ENCODE data around the gene CENPVL2.
"Not testable (repeated sequence)": the region's sequence is repeated elsewhere in the genome, so short reads cannot be mapped to it uniquely, and the experiment has no call there.

The CENPVL2 gene
- 0 reads per million in 9 experiments for total RNA-seq

DNA sequence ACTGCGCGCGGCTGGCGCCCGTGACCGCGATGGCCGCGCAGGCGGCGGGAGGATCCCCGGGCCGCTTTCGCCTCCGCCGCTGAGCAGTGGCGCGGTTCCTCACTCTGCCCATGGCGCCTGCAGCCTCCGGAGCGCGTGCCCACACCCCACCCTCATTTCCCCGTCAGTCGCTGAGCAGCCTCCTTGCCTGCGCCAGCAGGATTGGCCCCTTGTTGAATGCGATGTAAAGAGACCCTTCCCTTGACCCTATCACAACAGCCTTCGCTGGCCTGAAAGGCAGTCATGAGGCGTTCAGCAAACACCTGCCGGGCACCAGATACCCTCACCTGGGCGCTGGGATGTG, at the start of gene CENPVL2:
CENPVL2 (minus strand) TSS at position 112 of the 343 bp plus-strand sequence; CDS start at position 112, 0 bp downstream.
- not testable (repeated sequence) for H3K9me3 Mint-ChIP-seq; H3K4me3 Mint-ChIP-seq; ATAC-seq (replicated peaks); DNase-seq; H3K4me1 Mint-ChIP-seq (ENCODE audit: low read depth in 2 of 2); H3K27me3 Mint-ChIP-seq; H3K27ac Mint-ChIP-seq; H3K36me3 Mint-ChIP-seq (ENCODE audit: insufficient read depth)

- DNase-seq = no peak
- H3K4me1 Mint-ChIP-seq (ENCODE audit: low read depth in 2 of 2) = no peaks in the 10 kb centered on the region
- peaks cover 19 to 26% of the 10 kb centered on the region in 2 donors for H3K27me3 Mint-ChIP-seq
- no peaks in the 10 kb centered on the region for H3K36me3 Mint-ChIP-seq (ENCODE audit: insufficient read depth)
- no peak overlapping the region for H3K27ac Mint-ChIP-seq
- no peaks in the 10 kb centered on the region for H3K9me3 Mint-ChIP-seq
- no peak overlapping the region for H3K4me3 Mint-ChIP-seq
- ATAC-seq (replicated peaks) = no peak
Observed at GRCh38 chrX:51728202-51728601, 45.6 kb upstream of the CENPVL2 start.

DNA sequence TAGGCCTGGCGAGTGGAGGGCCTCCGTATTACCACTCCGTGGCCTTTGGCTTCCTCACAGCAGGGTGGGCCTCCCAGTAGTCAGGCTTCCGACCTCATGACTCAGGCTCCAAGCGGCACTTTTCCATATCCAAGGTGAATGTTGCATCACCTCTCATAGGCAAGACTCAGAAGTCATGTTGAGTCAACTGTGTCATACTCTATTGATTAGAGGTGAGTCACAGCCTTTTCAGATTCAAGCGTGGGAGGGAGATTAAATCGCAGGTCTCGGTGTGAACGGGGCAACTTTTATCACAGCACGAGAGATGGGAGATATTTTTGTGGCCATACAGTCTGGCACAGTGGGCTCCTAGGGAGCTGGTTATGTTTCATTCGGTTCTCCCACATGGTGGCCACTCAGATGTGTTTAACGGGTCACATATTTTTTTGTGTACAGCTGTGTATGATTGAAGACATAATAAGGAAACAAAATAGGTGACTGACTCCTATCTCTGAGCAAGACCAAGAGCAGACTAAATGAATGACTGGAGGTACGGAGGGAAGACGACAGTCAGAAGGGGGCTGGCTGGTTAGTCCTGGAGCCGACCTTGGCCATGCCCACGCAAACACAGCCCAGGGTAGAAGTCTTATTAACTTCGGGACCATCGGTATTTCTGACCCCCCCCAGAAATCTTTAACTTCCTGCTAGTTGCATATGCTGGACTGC, 30.5 kb upstream of the CENPVL2 start:
- H3K36me3 Mint-ChIP-seq (ENCODE audit: insufficient read depth); H3K27me3 Mint-ChIP-seq; DNase-seq; H3K27ac Mint-ChIP-seq; ATAC-seq (replicated peaks); H3K4me3 Mint-ChIP-seq; H3K4me1 Mint-ChIP-seq (ENCODE audit: low read depth in 2 of 2); H3K9me3 Mint-ChIP-seq: not testable (repeated sequence)

DNA sequence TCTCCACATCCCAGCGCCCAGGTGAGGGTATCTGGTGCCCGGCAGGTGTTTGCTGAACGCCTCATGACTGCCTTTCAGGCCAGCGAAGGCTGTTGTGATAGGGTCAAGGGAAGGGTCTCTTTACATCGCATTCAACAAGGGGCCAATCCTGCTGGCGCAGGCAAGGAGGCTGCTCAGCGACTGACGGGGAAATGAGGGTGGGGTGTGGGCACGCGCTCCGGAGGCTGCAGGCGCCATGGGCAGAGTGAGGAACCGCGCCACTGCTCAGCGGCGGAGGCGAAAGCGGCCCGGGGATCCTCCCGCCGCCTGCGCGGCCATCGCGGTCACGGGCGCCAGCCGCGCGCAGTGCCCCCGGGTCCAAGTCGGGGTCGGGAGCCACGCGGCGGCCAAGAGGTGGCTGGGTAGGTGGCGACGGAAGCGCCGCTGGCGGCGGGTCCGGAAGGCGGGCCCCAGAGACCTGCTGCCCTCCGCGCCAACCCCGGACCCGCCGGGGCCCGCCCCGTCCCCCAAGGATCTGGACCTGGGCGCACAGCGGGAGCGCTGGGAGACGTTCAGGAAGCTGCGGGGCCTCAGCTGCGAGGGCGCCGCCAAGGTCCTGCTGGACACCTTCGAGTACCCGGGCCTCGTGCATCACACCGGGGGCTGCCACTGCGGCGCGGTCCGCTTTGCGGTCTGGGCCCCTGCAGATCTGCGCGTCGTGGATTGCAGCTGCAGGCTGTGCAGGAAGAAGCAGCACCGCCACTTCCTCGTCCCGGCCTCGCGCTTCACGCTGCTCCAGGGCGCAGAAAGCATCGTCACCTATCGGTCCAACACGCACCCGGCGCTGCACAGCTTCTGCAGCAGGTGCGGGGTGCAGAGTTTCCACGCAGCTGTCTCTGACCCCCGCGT, 27.9 kb upstream of the CENPVL2 start, which contains the start of gene CENPVL1:
CENPVL1 (plus strand) TSS at position 236 of the 888 bp plus-strand sequence; CDS start at position 236, 0 bp downstream.
- H3K4me3 Mint-ChIP-seq; H3K27me3 Mint-ChIP-seq; H3K36me3 Mint-ChIP-seq (ENCODE audit: insufficient read depth); H3K4me1 Mint-ChIP-seq (ENCODE audit: low read depth in 2 of 2); ATAC-seq (replicated peaks); DNase-seq; H3K27ac Mint-ChIP-seq; H3K9me3 Mint-ChIP-seq: not testable (repeated sequence)

- Mint-ChIP-seq H3K27me3 (peaks cover 17 to 31% of the 10 kb centered on the region in 2 donors), H3K27ac (no peak overlapping the region), H3K4me3 (no peak overlapping the region)
Observed at GRCh38 chrX:51697397-51697796, 14.8 kb upstream of the CENPVL2 start.

DNA sequence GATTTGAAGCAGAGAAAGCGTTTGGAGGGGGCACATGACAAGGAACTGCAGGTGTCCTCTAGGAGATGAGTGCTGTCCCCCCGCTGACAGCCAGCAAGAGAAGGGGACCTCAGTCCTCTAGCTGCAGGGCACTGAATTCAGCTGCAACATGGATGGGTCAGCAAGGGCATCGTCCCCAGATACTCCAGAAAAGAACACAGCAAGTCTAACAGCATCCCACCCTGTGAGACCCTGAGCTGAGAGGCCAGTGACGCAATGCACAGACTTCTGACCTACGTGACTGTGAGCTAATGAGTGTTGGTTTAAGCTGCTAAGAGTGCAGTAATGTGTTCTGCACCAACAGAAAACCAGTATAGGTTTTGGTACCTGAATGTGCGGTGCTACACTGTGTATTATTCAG, 11.6 kb upstream of the CENPVL2 start:
- no peak overlapping the region for H3K27ac Mint-ChIP-seq

More at GRCh38 chrX:51697397-51697796, 14.8 kb upstream of the CENPVL2 start:
- ATAC-seq (replicated peaks) (no peak), DNase-seq (no peak)
- no peaks in the 10 kb centered on the region for H3K4me1 Mint-ChIP-seq (ENCODE audit: low read depth in 2 of 2)
- H3K9me3 Mint-ChIP-seq = no peaks in the 10 kb centered on the region
- H3K36me3 Mint-ChIP-seq (ENCODE audit: insufficient read depth) = no peaks in the 10 kb centered on the region

DNA sequence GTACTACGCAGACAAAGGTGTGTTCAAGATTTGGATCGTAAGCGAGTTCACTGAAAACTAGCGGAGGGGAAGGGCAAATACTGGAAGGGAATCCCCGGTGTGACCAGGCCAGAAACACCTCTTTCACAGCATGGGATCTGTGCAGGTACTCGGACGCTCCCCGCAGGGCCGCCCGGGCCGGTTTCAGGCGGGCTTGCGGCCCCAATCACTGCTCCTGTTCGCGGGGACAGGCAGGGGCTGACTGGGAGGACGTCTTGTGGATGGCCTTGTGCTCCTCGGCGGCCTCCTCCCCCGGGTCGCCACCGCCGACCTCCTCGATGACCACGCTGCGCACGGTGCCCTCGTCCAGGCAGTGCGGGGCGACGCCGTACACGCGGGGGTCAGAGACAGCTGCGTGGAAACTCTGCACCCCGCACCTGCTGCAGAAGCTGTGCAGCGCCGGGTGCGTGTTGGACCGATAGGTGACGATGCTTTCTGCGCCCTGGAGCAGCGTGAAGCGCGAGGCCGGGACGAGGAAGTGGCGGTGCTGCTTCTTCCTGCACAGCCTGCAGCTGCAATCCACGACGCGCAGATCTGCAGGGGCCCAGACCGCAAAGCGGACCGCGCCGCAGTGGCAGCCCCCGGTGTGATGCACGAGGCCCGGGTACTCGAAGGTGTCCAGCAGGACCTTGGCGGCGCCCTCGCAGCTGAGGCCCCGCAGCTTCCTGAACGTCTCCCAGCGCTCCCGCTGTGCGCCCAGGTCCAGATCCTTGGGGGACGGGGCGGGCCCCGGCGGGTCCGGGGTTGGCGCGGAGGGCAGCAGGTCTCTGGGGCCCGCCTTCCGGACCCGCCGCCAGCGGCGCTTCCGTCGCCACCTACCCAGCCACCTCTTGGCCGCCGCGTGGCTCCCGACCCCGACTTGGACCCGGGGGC, 567 bp downstream of the CENPVL2 start:
- not testable (repeated sequence) for H3K27ac Mint-ChIP-seq; ATAC-seq (replicated peaks); H3K9me3 Mint-ChIP-seq; H3K4me1 Mint-ChIP-seq (ENCODE audit: low read depth in 2 of 2); H3K27me3 Mint-ChIP-seq; DNase-seq; H3K4me3 Mint-ChIP-seq; H3K36me3 Mint-ChIP-seq (ENCODE audit: insufficient read depth)

More for the DNA sequence above, 11.6 kb upstream of the CENPVL2 start:
- Mint-ChIP-seq H3K4me1 (ENCODE audit: low read depth in 2 of 2) (no peaks in the 10 kb centered on the region), H3K27me3 (peaks cover 17 to 31% of the 10 kb centered on the region in 2 donors), H3K9me3 (no peaks in the 10 kb centered on the region), H3K4me3 (no peak overlapping the region), H3K36me3 (ENCODE audit: insufficient read depth) (no peaks in the 10 kb centered on the region)
- ATAC-seq (replicated peaks) (no peak), DNase-seq (no peak)

DNA sequence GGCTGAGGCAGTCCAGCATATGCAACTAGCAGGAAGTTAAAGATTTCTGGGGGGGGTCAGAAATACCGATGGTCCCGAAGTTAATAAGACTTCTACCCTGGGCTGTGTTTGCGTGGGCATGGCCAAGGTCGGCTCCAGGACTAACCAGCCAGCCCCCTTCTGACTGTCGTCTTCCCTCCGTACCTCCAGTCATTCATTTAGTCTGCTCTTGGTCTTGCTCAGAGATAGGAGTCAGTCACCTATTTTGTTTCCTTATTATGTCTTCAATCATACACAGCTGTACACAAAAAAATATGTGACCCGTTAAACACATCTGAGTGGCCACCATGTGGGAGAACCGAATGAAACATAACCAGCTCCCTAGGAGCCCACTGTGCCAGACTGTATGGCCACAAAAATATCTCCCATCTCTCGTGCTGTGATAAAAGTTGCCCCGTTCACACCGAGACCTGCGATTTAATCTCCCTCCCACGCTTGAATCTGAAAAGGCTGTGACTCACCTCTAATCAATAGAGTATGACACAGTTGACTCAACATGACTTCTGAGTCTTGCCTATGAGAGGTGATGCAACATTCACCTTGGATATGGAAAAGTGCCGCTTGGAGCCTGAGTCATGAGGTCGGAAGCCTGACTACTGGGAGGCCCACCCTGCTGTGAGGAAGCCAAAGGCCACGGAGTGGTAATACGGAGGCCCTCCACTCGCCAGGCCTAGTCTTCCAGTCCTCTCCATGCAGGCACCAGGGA, 2.8 kb downstream of the CENPVL2 start:
- not testable (repeated sequence) for H3K4me3 Mint-ChIP-seq; H3K27me3 Mint-ChIP-seq; H3K36me3 Mint-ChIP-seq (ENCODE audit: insufficient read depth); ATAC-seq (replicated peaks); H3K27ac Mint-ChIP-seq; H3K4me1 Mint-ChIP-seq (ENCODE audit: low read depth in 2 of 2); DNase-seq; H3K9me3 Mint-ChIP-seq

GRCh38 chrX:51665981-51666380, 16.6 kb downstream of the CENPVL2 start:
- H3K27ac Mint-ChIP-seq = no peak overlapping the region
- no peak for DNase-seq
- H3K9me3 Mint-ChIP-seq = no peaks in the 10 kb centered on the region
- peaks cover 6 to 15% of the 10 kb centered on the region in 2 donors for H3K27me3 Mint-ChIP-seq
- no peak overlapping the region for H3K4me3 Mint-ChIP-seq
- H3K36me3 Mint-ChIP-seq (ENCODE audit: insufficient read depth) = no peaks in the 10 kb centered on the region
- no peak for ATAC-seq (replicated peaks)
- H3K4me1 Mint-ChIP-seq (ENCODE audit: low read depth in 2 of 2) = no peaks in the 10 kb centered on the region

GRCh38 chrX:51643377-51643776, 39.3 kb downstream of the CENPVL2 start:
- Mint-ChIP-seq H3K4me3 (no peak overlapping the region), H3K9me3 (no peaks in the 10 kb centered on the region), H3K27me3 (peaks cover 31 to 33% of the 10 kb centered on the region in 2 donors), H3K4me1 (ENCODE audit: low read depth in 2 of 2) (no peaks in the 10 kb centered on the region), H3K27ac (no peak overlapping the region), H3K36me3 (ENCODE audit: insufficient read depth) (no peaks in the 10 kb centered on the region)
- DNase-seq (no peak), ATAC-seq (replicated peaks) (no peak)

GRCh38 chrX:51641421-51642021, 41.1 kb downstream of the CENPVL2 start:
- Mint-ChIP-seq H3K4me3 (no peak overlapping the region), H3K36me3 (ENCODE audit: insufficient read depth) (no peaks in the 10 kb centered on the region), H3K27me3 (peaks cover 21 to 30% of the 10 kb centered on the region in 2 donors), H3K4me1 (ENCODE audit: low read depth in 2 of 2) (no peaks in the 10 kb centered on the region), H3K27ac (no peak overlapping the region), H3K9me3 (no peaks in the 10 kb centered on the region)
- no peak for DNase-seq
- ATAC-seq (replicated peaks) = no peak

DNA sequence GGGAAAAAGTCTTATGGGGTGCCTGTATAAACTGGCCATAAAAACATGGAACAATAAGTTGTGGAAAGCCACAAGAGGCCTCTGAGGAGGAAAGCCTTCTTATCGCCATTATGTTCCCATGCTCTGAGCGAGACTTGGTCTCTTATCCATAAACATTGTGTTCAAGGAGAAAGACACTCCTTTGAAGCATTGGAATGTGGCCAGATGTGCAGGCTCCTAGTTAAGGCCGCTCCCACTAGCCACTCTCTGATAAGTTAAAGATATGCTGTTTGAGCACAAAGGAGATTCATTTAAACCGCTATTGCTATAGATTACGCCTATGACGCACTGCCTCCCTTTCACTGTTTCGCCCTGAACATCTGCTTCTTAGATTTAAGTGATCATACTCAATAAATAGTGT, 46.1 kb downstream of the CENPVL2 start:
- ATAC-seq (replicated peaks); H3K9me3 Mint-ChIP-seq; H3K4me3 Mint-ChIP-seq; H3K36me3 Mint-ChIP-seq (ENCODE audit: insufficient read depth); DNase-seq; H3K27ac Mint-ChIP-seq; H3K4me1 Mint-ChIP-seq (ENCODE audit: low read depth in 2 of 2): not testable (repeated sequence)
- peaks cover 15 to 38% of the 10 kb centered on the region in 2 donors for H3K27me3 Mint-ChIP-seq
